Ishikawa (cell line): ENCODE data around the gene RAN.

ENCODE experiments used
- CEBPB ChIP-seq: IDR thresholded peaks from 2 replicates; pipeline ENCODE4 v1.6.1; 2012
- CREB1 ChIP-seq: IDR thresholded peaks from 2 replicates; pipeline ENCODE4 v1.6.1; 2012; ENCODE audit warnings: low read depth
- EGR1 ChIP-seq: IDR thresholded peaks from 2 replicates; pipeline ENCODE4 v1.6.1; 2012
- EP300 ChIP-seq: IDR thresholded peaks from 2 replicates; pipeline ENCODE4 v1.6.1; 2012; ENCODE audit warnings: borderline replicate concordance
- FOXM1 ChIP-seq: IDR thresholded peaks from 2 replicates; pipeline ENCODE4 v1.6.1; 2012; ENCODE audit warnings: low read depth, borderline replicate concordance
- NFIC ChIP-seq: IDR thresholded peaks from 2 replicates; pipeline ENCODE4 v1.6.1; 2012
- RAD21 ChIP-seq: IDR thresholded peaks from 2 replicates; pipeline ENCODE4 v1.6.1; 2012; ENCODE audit warnings: low read depth
- TAF1 ChIP-seq: IDR thresholded peaks from 2 replicates; pipeline ENCODE4 v1.6.1; 2012; ENCODE audit warnings: low read depth, mild to moderate bottlenecking
- TCF12 ChIP-seq: IDR thresholded peaks from 2 replicates; pipeline ENCODE4 v1.6.1; 2012; ENCODE audit warnings: low read depth
- TEAD4 ChIP-seq: IDR thresholded peaks from 2 replicates; pipeline ENCODE4 v1.6.1; 2012
- YY1 ChIP-seq: IDR thresholded peaks from 2 replicates; pipeline ENCODE4 v1.6.1; 2012; ENCODE audit warnings: low read depth
- ZBTB7A ChIP-seq: IDR thresholded peaks from 2 replicates; pipeline ENCODE4 v1.6.1; 2012; ENCODE audit warnings: low read depth
- TF ChIP-seq, protein P1 (sequence below): IDR thresholded peaks from 2 replicates; pipeline ENCODE4 v1.6.1; 2012
- TF ChIP-seq, protein P2 (sequence below): IDR thresholded peaks from 2 replicates; pipeline ENCODE4 v1.6.1; 2012
- TF ChIP-seq, protein P3 (sequence below): IDR thresholded peaks from 2 replicates; pipeline ENCODE4 v1.6.1; 2012; ENCODE audit warnings: low read depth, mild to moderate bottlenecking

Gene RAN

DNA sequence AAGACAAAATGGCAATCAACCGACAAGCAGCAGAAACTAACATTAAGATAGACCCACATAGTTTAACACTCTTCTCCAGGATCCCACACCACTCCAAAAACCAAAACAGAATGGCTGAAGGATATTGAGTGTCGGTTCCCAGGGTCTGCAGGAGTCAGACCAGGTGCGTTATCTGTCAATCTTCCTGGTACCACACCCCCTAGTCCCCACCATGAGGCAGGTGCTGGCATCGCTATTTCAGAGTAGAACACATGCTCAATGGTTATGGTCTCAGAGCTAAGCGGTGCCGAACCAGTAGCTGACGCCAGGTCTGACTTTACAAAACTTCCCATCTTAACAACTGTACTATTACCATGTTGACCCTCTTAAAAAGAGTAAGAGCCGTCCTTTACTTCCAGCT, 43.0 kb upstream of the RAN start:
- TF ChIP-seq TEAD4 = no peak

DNA sequence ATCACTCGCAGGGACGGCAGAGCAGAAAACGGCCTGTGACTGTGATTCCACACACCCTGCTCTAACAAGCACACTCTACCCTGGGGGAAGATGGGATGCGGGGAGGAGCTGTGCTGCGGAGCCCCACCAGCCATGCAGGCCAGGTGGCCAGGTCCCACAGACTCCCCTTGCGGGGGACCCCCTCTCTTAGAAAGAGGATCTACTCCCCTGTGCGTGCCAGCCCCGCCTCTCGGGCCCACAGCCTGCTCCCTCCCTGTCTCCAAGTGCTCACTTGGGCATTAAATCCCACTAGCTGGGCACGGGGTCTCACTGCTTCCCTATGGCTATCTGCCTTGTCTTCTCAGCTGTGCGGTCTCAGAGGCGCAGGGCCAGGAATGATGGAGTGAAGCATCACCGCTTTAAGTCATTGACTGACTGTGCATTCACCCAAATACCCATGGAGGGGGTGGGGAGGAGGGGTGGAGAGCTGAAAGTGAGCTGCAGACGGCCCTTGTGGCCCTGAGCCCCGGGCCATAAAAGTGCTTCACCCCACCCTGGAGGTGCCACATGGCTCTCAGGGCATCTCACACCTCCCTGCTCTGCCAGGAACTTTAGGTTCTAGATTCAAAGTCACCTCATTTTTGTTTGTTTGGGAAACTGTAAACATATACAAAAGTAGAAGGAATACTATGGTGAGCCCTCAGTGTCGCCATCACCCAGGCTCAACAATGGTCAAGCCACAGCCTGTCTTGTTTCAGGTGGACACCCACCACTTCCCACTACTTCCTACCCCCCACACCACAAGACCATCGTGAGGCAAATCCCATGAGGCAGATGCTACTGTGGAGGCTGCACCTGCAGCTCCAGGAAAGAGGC, 42.2 kb upstream of the RAN start:
- no peak for TF ChIP-seq ZBTB7A
- no peak for TF ChIP-seq RAD21
- TF ChIP-seq TEAD4 = no peak
- TF ChIP-seq CEBPB = no peak
- no peak for TF ChIP-seq EP300
- TF ChIP-seq YY1 = no peak
- no peak for TF ChIP-seq NFIC
- no peak for TF ChIP-seq FOXM1
- TF ChIP-seq, protein P1, sequence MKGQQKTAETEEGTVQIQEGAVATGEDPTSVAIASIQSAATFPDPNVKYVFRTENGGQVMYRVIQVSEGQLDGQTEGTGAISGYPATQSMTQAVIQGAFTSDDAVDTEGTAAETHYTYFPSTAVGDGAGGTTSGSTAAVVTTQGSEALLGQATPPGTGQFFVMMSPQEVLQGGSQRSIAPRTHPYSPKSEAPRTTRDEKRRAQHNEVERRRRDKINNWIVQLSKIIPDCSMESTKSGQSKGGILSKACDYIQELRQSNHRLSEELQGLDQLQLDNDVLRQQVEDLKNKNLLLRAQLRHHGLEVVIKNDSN = no peak
- TF ChIP-seq CREB1 = no peak
- no peak for TF ChIP-seq EGR1
- no peak for TF ChIP-seq TAF1
- no peak for TF ChIP-seq TCF12
- TF ChIP-seq, protein P2, sequence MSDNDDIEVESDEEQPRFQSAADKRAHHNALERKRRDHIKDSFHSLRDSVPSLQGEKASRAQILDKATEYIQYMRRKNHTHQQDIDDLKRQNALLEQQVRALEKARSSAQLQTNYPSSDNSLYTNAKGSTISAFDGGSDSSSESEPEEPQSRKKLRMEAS = no peak

DNA sequence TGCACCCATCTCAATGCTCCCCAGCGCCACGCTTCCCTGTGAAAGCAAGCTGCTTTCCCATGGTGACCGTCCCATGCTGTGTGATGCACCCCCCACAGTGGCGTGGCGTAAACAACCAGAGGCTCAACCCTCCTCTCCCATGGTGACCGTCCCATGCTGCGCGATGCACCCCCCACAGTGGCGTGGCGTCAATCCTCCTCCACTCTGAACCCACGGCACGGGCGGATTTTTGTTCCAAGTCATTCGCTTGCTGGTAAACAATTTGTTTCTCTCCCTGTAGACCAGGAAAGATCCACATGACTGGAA, 41.7 kb upstream of the RAN start:
- TF ChIP-seq, protein P1 = no peak
- TF ChIP-seq EGR1 = no peak
- no peak for TF ChIP-seq YY1
- TF ChIP-seq EP300 = no peak
- TF ChIP-seq, protein P2 = no peak
- TF ChIP-seq RAD21 = no peak
- no peak for TF ChIP-seq NFIC
- no peak for TF ChIP-seq TCF12
- no peak for TF ChIP-seq FOXM1
- TF ChIP-seq TEAD4 = no peak
- no peak for TF ChIP-seq CEBPB
- TF ChIP-seq TAF1 = no peak
- TF ChIP-seq CREB1 = no peak
- TF ChIP-seq, protein P3, sequence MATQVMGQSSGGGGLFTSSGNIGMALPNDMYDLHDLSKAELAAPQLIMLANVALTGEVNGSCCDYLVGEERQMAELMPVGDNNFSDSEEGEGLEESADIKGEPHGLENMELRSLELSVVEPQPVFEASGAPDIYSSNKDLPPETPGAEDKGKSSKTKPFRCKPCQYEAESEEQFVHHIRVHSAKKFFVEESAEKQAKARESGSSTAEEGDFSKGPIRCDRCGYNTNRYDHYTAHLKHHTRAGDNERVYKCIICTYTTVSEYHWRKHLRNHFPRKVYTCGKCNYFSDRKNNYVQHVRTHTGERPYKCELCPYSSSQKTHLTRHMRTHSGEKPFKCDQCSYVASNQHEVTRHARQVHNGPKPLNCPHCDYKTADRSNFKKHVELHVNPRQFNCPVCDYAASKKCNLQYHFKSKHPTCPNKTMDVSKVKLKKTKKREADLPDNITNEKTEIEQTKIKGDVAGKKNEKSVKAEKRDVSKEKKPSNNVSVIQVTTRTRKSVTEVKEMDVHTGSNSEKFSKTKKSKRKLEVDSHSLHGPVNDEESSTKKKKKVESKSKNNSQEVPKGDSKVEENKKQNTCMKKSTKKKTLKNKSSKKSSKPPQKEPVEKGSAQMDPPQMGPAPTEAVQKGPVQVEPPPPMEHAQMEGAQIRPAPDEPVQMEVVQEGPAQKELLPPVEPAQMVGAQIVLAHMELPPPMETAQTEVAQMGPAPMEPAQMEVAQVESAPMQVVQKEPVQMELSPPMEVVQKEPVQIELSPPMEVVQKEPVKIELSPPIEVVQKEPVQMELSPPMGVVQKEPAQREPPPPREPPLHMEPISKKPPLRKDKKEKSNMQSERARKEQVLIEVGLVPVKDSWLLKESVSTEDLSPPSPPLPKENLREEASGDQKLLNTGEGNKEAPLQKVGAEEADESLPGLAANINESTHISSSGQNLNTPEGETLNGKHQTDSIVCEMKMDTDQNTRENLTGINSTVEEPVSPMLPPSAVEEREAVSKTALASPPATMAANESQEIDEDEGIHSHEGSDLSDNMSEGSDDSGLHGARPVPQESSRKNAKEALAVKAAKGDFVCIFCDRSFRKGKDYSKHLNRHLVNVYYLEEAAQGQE = no peak

DNA sequence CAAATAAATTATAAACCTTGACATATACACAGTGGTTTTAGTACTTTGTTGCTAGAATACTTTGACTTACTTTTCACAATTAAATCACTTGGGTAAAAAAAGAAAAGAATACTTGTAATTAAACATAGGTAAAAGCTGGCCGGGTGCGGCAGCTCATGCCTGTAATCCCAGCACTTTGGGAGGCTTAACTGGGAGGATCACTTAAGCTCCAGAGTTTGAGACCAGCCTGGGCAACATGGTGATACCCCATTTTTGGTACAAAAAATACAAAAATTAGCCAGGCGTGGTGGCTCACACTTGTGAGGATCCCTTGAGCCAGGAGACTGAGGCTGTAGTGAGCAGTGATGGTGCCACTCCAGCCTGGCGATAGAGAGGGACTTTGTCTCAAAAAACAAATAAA, 40.6 kb upstream of the RAN start:
- no peak for TF ChIP-seq FOXM1
- TF ChIP-seq, protein P3 = no peak
- TF ChIP-seq TEAD4 = no peak
- no peak for TF ChIP-seq CREB1
- no peak for TF ChIP-seq RAD21
- TF ChIP-seq, protein P2 = no peak
- TF ChIP-seq EGR1 = no peak
- TF ChIP-seq, protein P1 = no peak
- TF ChIP-seq TAF1 = no peak
- TF ChIP-seq CEBPB = no peak
- no peak for TF ChIP-seq YY1
- TF ChIP-seq NFIC = no peak
- no peak for TF ChIP-seq ZBTB7A
- TF ChIP-seq EP300 = no peak
- no peak for TF ChIP-seq TCF12

DNA sequence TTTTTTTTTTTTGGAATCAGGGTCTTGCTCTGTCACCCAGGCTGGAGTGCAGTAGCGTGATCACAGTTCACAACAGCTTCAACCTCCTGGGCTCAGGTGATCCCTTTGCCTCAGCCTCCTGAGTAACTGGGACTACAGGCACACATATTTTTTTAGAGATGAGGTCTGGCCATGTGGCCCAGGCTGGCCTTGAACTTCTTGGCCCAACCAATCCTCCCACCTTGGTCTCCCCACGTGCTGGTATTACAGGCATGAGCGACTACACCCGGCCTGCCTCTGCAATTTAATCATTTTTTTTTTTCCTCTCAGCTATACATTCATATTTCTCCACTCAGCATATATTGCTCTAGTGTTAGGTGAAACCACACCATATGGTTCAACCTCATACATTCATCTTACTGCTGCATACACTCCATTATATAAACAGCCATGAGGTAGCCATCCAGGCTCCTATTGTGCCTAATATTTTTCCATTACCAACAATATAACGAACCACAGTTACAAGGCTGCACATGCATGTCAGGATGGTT, 39.9 kb upstream of the RAN start:
- no peak for TF ChIP-seq YY1
- no peak for TF ChIP-seq EGR1
- TF ChIP-seq, protein P2 = no peak
- TF ChIP-seq TEAD4 = no peak
- no peak for TF ChIP-seq CREB1
- TF ChIP-seq TCF12 = no peak
- no peak for TF ChIP-seq TAF1
- TF ChIP-seq, protein P3 = no peak
- no peak for TF ChIP-seq NFIC
- TF ChIP-seq, protein P1 = no peak
- no peak for TF ChIP-seq EP300
- no peak for TF ChIP-seq ZBTB7A
- TF ChIP-seq CEBPB = no peak
- TF ChIP-seq FOXM1 = no peak
- TF ChIP-seq RAD21 = no peak
